ENCODE results near the gene RPL13A.
"Not testable (repeated sequence)": the region's sequence is repeated elsewhere in the genome, so short reads cannot be mapped to it uniquely, and the experiment has no call there.

Gene RPL13A

GRCh38 chr19:49456326-49456725 is 31.1 kb upstream of the RPL13A start:
- H3K27ac ChIP-seq (ENCODE audit: insufficient read depth, low read length, poor library complexity, severe bottlenecking), result no peak overlapping the region
- peaks cover 13% of the 10 kb centered on the region for H3K36me3 ChIP-seq (ENCODE audit: control insufficient read depth, insufficient read depth, low read length)
- no peak overlapping the region for H3K4me3 ChIP-seq (ENCODE audit: insufficient read depth, low read depth, low read length, poor library complexity, severe bottlenecking)
- no peak for DNase-seq
- peaks cover 16% of the 10 kb centered on the region for H3K4me1 ChIP-seq (ENCODE audit: control insufficient read depth, insufficient read depth, low read length, poor library complexity, severe bottlenecking)
- no peaks in the 10 kb centered on the region for H3K9me3 ChIP-seq (ENCODE audit: control insufficient read depth, low read length)
- H3K27me3 ChIP-seq (replicated peaks; ENCODE audit: control insufficient read depth, insufficient read depth, low read length, poor library complexity, severe bottlenecking), result no peaks in the 10 kb centered on the region

- Histone ChIP-seq H3K36me3 (ENCODE audit: control insufficient read depth, insufficient read depth, low read length) (peaks cover 13% of the 10 kb centered on the region), H3K9me3 (ENCODE audit: control insufficient read depth, low read length) (no peaks in the 10 kb centered on the region), H3K4me3 (ENCODE audit: insufficient read depth, low read depth, low read length, poor library complexity, severe bottlenecking) (no peak overlapping the region), H3K27me3 (replicated peaks; ENCODE audit: control insufficient read depth, insufficient read depth, low read length, poor library complexity, severe bottlenecking) (no peaks in the 10 kb centered on the region), H3K27ac (ENCODE audit: insufficient read depth, low read length, poor library complexity, severe bottlenecking) (peak overlapping the region; percentile 56), H3K4me1 (ENCODE audit: control insufficient read depth, insufficient read depth, low read length, poor library complexity, severe bottlenecking) (peaks cover 15% of the 10 kb centered on the region)
- DNase-seq, result no peak
These were observed 28.9 kb upstream of the RPL13A start for GRCh38 chr19:49458567-49458903.

GRCh38 chr19:49459388-49459787 is 28.0 kb upstream of the RPL13A start:
- H3K27ac ChIP-seq (ENCODE audit: insufficient read depth, low read length, poor library complexity, severe bottlenecking), result no peak overlapping the region
- peaks cover 20% of the 10 kb centered on the region for H3K36me3 ChIP-seq (ENCODE audit: control insufficient read depth, insufficient read depth, low read length)
- no peak for DNase-seq

GRCh38 chr19:49461130-49461529 is 26.3 kb upstream of the RPL13A start:
- DNase-seq; H3K27ac ChIP-seq (ENCODE audit: insufficient read depth, low read length, poor library complexity, severe bottlenecking); H3K4me3 ChIP-seq (ENCODE audit: insufficient read depth, low read depth, low read length, poor library complexity, severe bottlenecking); H3K4me1 ChIP-seq (ENCODE audit: control insufficient read depth, insufficient read depth, low read length, poor library complexity, severe bottlenecking); H3K9me3 ChIP-seq (ENCODE audit: control insufficient read depth, low read length); H3K27me3 ChIP-seq (replicated peaks; ENCODE audit: control insufficient read depth, insufficient read depth, low read length, poor library complexity, severe bottlenecking): not testable (repeated sequence)
- peaks cover 36% of the 10 kb centered on the region for H3K36me3 ChIP-seq (ENCODE audit: control insufficient read depth, insufficient read depth, low read length)

More at GRCh38 chr19:49459388-49459787, 28.0 kb upstream of the RPL13A start:
- Histone ChIP-seq H3K9me3 (ENCODE audit: control insufficient read depth, low read length) (no peaks in the 10 kb centered on the region), H3K27me3 (replicated peaks; ENCODE audit: control insufficient read depth, insufficient read depth, low read length, poor library complexity, severe bottlenecking) (no peaks in the 10 kb centered on the region), H3K4me3 (ENCODE audit: insufficient read depth, low read depth, low read length, poor library complexity, severe bottlenecking) (no peak overlapping the region), H3K4me1 (ENCODE audit: control insufficient read depth, insufficient read depth, low read length, poor library complexity, severe bottlenecking) (peaks cover 7% of the 10 kb centered on the region)

- no peak overlapping the region for H3K4me3 ChIP-seq (ENCODE audit: insufficient read depth, low read depth, low read length, poor library complexity, severe bottlenecking)
- peaks cover 39% of the 10 kb centered on the region for H3K36me3 ChIP-seq (ENCODE audit: control insufficient read depth, insufficient read depth, low read length)
These were observed 25.8 kb upstream of the RPL13A start for GRCh38 chr19:49461656-49462055.

GRCh38 chr19:49462492-49462891 is 24.9 kb upstream of the RPL13A start:
- Histone ChIP-seq H3K36me3 (ENCODE audit: control insufficient read depth, insufficient read depth, low read length) (peaks cover 39% of the 10 kb centered on the region), H3K9me3 (ENCODE audit: control insufficient read depth, low read length) (no peaks in the 10 kb centered on the region), H3K27me3 (replicated peaks; ENCODE audit: control insufficient read depth, insufficient read depth, low read length, poor library complexity, severe bottlenecking) (no peaks in the 10 kb centered on the region), H3K27ac (ENCODE audit: insufficient read depth, low read length, poor library complexity, severe bottlenecking) (no peak overlapping the region), H3K4me1 (ENCODE audit: control insufficient read depth, insufficient read depth, low read length, poor library complexity, severe bottlenecking) (peaks cover 11% of the 10 kb centered on the region), H3K4me3 (ENCODE audit: insufficient read depth, low read depth, low read length, poor library complexity, severe bottlenecking) (no peak overlapping the region)
- DNase-seq, result no peak

More at GRCh38 chr19:49461656-49462055, 25.8 kb upstream of the RPL13A start:
- Histone ChIP-seq H3K4me1 (ENCODE audit: control insufficient read depth, insufficient read depth, low read length, poor library complexity, severe bottlenecking) (peaks cover 8% of the 10 kb centered on the region), H3K9me3 (ENCODE audit: control insufficient read depth, low read length) (no peaks in the 10 kb centered on the region), H3K27ac (ENCODE audit: insufficient read depth, low read length, poor library complexity, severe bottlenecking) (no peak overlapping the region), H3K27me3 (replicated peaks; ENCODE audit: control insufficient read depth, insufficient read depth, low read length, poor library complexity, severe bottlenecking) (no peaks in the 10 kb centered on the region)
- DNase-seq, result no peak

- Histone ChIP-seq H3K9me3 (ENCODE audit: control insufficient read depth, low read length) (no peaks in the 10 kb centered on the region), H3K36me3 (ENCODE audit: control insufficient read depth, insufficient read depth, low read length) (peaks cover 39% of the 10 kb centered on the region), H3K27me3 (replicated peaks; ENCODE audit: control insufficient read depth, insufficient read depth, low read length, poor library complexity, severe bottlenecking) (no peaks in the 10 kb centered on the region), H3K27ac (ENCODE audit: insufficient read depth, low read length, poor library complexity, severe bottlenecking) (no peak overlapping the region), H3K4me3 (ENCODE audit: insufficient read depth, low read depth, low read length, poor library complexity, severe bottlenecking) (no peak overlapping the region), H3K4me1 (ENCODE audit: control insufficient read depth, insufficient read depth, low read length, poor library complexity, severe bottlenecking) (peaks cover 17% of the 10 kb centered on the region)
- no peak for DNase-seq
These were observed 23.3 kb upstream of the RPL13A start for GRCh38 chr19:49463960-49464740.

- Histone ChIP-seq H3K27me3 (replicated peaks; ENCODE audit: control insufficient read depth, insufficient read depth, low read length, poor library complexity, severe bottlenecking) (no peaks in the 10 kb centered on the region), H3K36me3 (ENCODE audit: control insufficient read depth, insufficient read depth, low read length) (peaks cover 31% of the 10 kb centered on the region), H3K4me1 (ENCODE audit: control insufficient read depth, insufficient read depth, low read length, poor library complexity, severe bottlenecking) (peaks cover 27% of the 10 kb centered on the region), H3K27ac (ENCODE audit: insufficient read depth, low read length, poor library complexity, severe bottlenecking) (peak overlapping the region; percentile 55), H3K4me3 (ENCODE audit: insufficient read depth, low read depth, low read length, poor library complexity, severe bottlenecking) (no peak overlapping the region), H3K9me3 (ENCODE audit: control insufficient read depth, low read length) (no peaks in the 10 kb centered on the region)
- no peak for DNase-seq
These were observed 22.0 kb upstream of the RPL13A start for GRCh38 chr19:49465371-49465770.

- Histone ChIP-seq H3K27ac (ENCODE audit: insufficient read depth, low read length, poor library complexity, severe bottlenecking) (peak overlapping the region; percentile 93), H3K36me3 (ENCODE audit: control insufficient read depth, insufficient read depth, low read length) (peaks cover 26% of the 10 kb centered on the region), H3K4me1 (ENCODE audit: control insufficient read depth, insufficient read depth, low read length, poor library complexity, severe bottlenecking) (peaks cover 48% of the 10 kb centered on the region), H3K27me3 (replicated peaks; ENCODE audit: control insufficient read depth, insufficient read depth, low read length, poor library complexity, severe bottlenecking) (no peaks in the 10 kb centered on the region), H3K4me3 (ENCODE audit: insufficient read depth, low read depth, low read length, poor library complexity, severe bottlenecking) (peak overlapping the region; percentile 23), H3K9me3 (ENCODE audit: control insufficient read depth, low read length) (no peaks in the 10 kb centered on the region)
- DNase-seq, result no peak
These were observed 19.2 kb upstream of the RPL13A start for GRCh38 chr19:49468199-49468598.

- H3K4me1 ChIP-seq (ENCODE audit: control insufficient read depth, insufficient read depth, low read length, poor library complexity, severe bottlenecking), result peaks cover 55% of the 10 kb centered on the region
- H3K4me3 ChIP-seq (ENCODE audit: insufficient read depth, low read depth, low read length, poor library complexity, severe bottlenecking), result peak overlapping the region; percentile 23
- peak overlapping the region; percentile 93 for H3K27ac ChIP-seq (ENCODE audit: insufficient read depth, low read length, poor library complexity, severe bottlenecking)
- no peaks in the 10 kb centered on the region for H3K27me3 ChIP-seq (replicated peaks; ENCODE audit: control insufficient read depth, insufficient read depth, low read length, poor library complexity, severe bottlenecking)
- DNase-seq, result peak; percentile 90 to 94 (median 93)
- peaks cover 24% of the 10 kb centered on the region for H3K36me3 ChIP-seq (ENCODE audit: control insufficient read depth, insufficient read depth, low read length)
- no peaks in the 10 kb centered on the region for H3K9me3 ChIP-seq (ENCODE audit: control insufficient read depth, low read length)
These were observed 18.5 kb upstream of the RPL13A start for GRCh38 chr19:49468746-49469447.
